ENCODE results near the gene ANO10.

- TF ChIP-seq POLR2A (IDR thresholded peaks at IDR 0.05) (no peak), CTCF (IDR thresholded peaks at IDR 0.05) (no peak), POLR2AphosphoS5 (IDR thresholded peaks at IDR 0.05) (no peak)
These were observed 98.3 kb downstream of the ANO10 start for GRCh38 chr3:43523454-43524053.
